ENCODE results near the gene ITGA11. TPM values are rescaled to one million over a fixed set of nuclear protein-coding genes. Genes with fewer than 3 reads are reported as not detected.

Gene ITGA11
- total RNA-seq, 1 donor from 2014 or later = 0.53 TPM

GRCh38 chr15:68262514-68263356, 169.2 kb downstream of the ITGA11 start:
- DNase-seq (ENCODE audit: low read depth) = no peak
- H3K27me3 ChIP-seq (ENCODE audit: control insufficient read depth, insufficient read depth, low read length) = no peaks in the 10 kb centered on the region
- no peak for TF ChIP-seq CTCF (IDR thresholded peaks at IDR 0.05; ENCODE audit: insufficient read depth, low read length, severe bottlenecking)
- no peak overlapping the region for H3K4me3 ChIP-seq (ENCODE audit: low read depth, low read length)
- FAIRE-seq = no peak
- no peaks in the 10 kb centered on the region for H3K36me3 ChIP-seq (ENCODE audit: control insufficient read depth, insufficient read depth, low read length)

DNA sequence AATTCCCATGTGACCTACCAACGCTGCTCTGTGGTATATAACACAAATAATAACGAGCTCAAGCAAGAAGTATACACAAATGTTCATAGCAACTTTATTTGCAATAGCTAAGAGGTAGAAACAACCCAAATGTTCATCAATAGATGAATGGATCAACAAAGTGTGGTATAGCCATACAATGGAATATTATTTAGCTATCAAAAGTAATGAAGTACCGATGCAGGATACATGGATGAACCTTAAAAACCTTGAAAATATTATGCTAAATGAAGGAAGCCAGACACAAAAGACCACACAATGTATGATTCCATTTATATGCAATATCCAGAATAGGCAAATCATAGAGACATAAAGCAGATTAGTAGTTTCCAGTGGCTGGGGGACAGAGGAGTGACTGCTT, 170.0 kb downstream of the ITGA11 start:
- no peak for TF ChIP-seq CTCF (IDR thresholded peaks at IDR 0.05; ENCODE audit: insufficient read depth, low read length, severe bottlenecking)

GRCh38 chr15:68261241-68261640, 170.7 kb downstream of the ITGA11 start:
- no peak for TF ChIP-seq CTCF (IDR thresholded peaks at IDR 0.05; ENCODE audit: insufficient read depth, low read length, severe bottlenecking)
- DNase-seq (ENCODE audit: low read depth) (peak; percentile 71), FAIRE-seq (no peak)
- no peak overlapping the region for H3K4me3 ChIP-seq (ENCODE audit: low read depth, low read length)
- no peaks in the 10 kb centered on the region for H3K27me3 ChIP-seq (ENCODE audit: control insufficient read depth, insufficient read depth, low read length)
- no peaks in the 10 kb centered on the region for H3K36me3 ChIP-seq (ENCODE audit: control insufficient read depth, insufficient read depth, low read length)

More for the DNA sequence above, 170.0 kb downstream of the ITGA11 start:
- DNase-seq (ENCODE audit: low read depth) = no peak
- FAIRE-seq = no peak
- Histone ChIP-seq H3K27me3 (ENCODE audit: control insufficient read depth, insufficient read depth, low read length) (no peaks in the 10 kb centered on the region), H3K36me3 (ENCODE audit: control insufficient read depth, insufficient read depth, low read length) (no peaks in the 10 kb centered on the region), H3K4me3 (ENCODE audit: low read depth, low read length) (no peak overlapping the region)

DNA sequence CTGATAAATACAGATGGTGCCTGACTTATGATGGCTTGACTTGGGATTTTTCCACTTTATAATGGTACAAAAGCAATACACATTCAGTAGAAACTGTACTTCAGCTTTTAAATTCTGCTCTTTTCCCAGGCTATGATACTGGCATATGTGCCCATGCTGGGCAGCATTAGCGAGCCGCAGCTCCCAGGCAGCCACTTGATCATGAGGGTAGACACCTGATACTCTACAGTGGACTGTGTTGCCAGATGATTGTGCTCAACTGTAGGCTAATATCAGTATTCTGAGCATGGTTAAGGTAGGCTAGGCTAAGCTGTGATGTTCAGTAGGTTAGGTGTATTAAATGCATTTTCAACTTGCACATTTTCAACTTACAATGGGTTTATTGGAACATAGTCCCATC, 172.1 kb downstream of the ITGA11 start:
- no peak for TF ChIP-seq CTCF (IDR thresholded peaks at IDR 0.05; ENCODE audit: insufficient read depth, low read length, severe bottlenecking)
- Histone ChIP-seq H3K4me3 (ENCODE audit: low read depth, low read length) (no peak overlapping the region), H3K36me3 (ENCODE audit: control insufficient read depth, insufficient read depth, low read length) (no peaks in the 10 kb centered on the region), H3K27me3 (ENCODE audit: control insufficient read depth, insufficient read depth, low read length) (no peaks in the 10 kb centered on the region)
- FAIRE-seq (no peak), DNase-seq (ENCODE audit: low read depth) (no peak)

DNA sequence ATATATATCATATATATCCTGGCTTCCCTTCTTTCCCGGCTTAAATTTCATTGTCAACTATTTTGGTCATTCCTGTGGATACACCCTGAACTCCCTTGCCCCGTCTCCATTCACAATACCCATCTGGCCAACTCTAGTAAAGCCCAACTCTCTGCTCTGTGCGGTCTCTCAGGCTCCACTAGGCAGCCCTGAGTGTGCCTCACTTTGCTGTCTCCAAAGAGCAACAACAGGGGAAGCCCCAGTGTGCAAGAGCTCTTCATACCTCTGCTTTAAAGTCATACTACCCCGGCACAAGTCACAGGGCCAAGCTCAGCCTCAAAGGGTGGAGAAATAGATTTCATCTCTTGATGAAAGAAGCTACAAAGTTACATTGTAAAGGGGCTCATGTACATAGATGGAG, 173.3 kb downstream of the ITGA11 start:
- Histone ChIP-seq H3K36me3 (ENCODE audit: control insufficient read depth, insufficient read depth, low read length) (no peaks in the 10 kb centered on the region), H3K27me3 (ENCODE audit: control insufficient read depth, insufficient read depth, low read length) (no peaks in the 10 kb centered on the region), H3K4me3 (ENCODE audit: low read depth, low read length) (no peak overlapping the region)
- no peak for FAIRE-seq
- peak; percentile 44 for DNase-seq (ENCODE audit: low read depth)
- no peak for TF ChIP-seq CTCF (IDR thresholded peaks at IDR 0.05; ENCODE audit: insufficient read depth, low read length, severe bottlenecking)
